Occipital lobe (tissue), 2 donors: ENCODE measurements around the gene SCML1. TPM values are rescaled to one million over a fixed set of nuclear protein-coding genes. Genes with fewer than 3 reads are reported as not detected.

ENCODE experiments used
- DNase-seq: peaks from one replicate; lab custom pipeline; 2025; lab: John Stamatoyannopoulos, UW
- total RNA-seq: library from RNA; depleted of rRNA; stranded (reverse); fragments of >200 nt; gene quantifications from one replicate; pipeline ENCODE4 v1.2.3, GENCODE V29; 2014

The SCML1 gene, protein sequence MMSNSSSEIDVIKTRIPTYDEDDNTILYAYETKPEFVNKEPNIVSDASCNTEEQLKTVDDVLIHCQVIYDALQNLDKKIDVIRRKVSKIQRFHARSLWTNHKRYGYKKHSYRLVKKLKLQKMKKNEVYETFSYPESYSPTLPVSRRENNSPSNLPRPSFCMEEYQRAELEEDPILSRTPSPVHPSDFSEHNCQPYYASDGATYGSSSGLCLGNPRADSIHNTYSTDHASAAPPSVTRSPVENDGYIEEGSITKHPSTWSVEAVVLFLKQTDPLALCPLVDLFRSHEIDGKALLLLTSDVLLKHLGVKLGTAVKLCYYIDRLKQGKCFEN
- 5.6 TPM for total RNA-seq

DNA sequence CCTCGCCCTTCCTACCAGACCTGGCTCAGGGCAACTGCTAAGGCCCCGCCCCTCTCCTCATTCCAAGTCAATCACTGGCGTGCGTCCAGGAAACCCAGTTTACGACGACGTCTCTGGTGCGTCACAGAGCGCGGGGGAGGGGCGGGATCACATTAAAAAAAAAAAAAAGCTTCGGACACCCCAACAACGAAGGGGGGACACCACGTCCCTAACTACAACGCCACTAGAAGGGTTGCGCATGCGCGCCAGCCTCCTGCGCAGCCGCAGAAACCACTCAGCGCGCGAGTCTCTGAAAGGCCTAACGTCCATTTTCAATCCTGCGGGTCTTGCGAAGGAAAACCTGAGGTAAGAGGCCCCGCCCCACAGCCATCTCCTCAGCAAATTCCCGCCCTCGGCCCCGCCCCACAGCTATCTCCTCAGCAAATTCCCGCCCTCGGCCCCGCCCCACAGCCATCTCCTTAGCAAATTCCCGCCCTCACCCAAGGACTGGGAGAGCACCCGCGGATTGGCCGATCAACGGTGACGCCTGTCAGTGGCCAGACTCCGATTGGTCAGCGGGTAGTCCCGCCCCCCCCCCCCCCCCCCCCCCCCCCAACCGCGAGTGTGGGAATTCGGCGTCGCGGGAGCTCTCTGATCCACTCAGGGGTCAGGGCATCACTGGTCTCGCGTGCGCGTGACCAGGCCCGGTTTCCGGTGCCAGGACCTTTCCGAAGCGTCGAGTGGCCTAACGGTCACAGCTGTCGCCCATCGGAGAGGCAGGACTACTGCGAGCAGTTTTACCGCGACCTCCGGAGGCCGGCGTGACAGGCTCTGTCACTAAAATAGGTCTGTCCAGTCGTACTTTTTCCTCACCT lies at the start of gene SCML1:
Gene SCML1, plus strand, starts transcription at position 638 of the 854 bp plus-strand sequence. CDS start 6,694 bp downstream, outside the sequence.
- peak; percentile 92 for DNase-seq

DNA sequence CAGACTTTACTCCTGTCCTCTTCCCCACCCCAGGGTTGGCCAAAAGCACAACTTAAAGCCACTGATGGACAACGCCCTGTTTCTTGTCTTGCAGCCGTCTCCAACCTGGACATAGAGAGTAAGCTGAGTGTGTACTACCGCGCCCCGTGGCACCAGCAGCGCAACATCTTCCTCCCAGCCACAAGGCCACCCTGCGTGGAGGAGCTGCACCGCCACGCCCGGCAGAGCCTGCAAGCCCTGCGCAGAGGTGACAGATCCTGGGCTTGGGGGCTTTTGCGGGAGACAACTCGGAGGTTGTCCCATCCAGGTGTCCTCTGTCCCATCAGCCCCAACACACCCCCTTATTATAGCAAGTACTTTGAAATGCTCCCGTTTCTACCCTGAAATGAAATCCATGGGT lies 49.6 kb upstream of the SCML1 start:
- no peak for DNase-seq

DNA sequence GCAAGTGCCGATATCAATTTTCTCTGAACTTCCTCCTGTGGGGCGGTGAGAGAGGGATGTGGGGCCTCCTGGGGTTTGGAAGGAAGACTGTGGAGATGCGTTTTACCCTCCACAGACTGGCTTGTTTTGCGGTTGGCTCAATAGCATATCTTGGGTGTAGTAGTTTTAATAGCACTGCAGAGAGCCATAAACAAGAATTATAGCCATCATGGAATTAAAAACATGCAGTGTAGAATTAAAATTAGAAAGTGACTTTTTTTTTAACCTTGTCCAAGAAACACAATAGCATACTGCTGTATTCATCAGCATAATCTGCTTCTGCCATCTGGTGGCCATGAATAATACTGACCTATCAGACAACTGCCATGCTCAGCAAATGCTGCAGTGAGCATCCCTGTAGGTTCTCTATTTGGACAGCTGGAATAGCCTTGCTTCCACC lies 47.3 kb upstream of the SCML1 start:
- peak; percentile 2 for DNase-seq

DNA sequence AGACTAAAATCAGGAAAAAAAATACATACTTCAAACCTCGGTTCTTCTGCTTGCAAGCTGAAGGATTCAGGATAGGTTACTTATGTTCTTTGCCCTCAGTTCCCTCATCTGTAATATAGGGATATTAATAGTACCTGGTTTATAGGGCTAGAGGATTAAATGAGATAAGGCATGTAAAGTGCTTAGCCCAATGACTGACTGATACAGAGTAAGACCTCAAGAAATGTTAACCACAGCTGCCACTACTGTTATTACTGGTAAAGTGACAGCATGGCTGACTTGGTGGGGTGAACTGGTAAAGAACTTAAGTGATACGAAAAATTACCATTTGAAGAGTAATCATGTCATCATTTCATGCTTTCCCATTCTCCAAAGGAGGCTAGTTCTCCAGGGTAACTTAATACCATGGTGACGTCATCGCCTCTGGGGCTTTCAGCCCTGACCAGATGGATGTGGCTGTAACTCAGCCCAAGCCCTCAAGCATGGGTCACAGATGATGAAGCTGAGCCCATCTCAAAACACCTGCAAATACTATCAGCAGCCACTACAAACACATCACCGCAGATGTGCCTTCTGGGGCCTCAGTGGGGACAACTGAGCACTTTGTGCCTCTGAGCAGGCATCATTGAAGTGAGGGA lies 44.5 kb upstream of the SCML1 start:
- no peak for DNase-seq

DNA sequence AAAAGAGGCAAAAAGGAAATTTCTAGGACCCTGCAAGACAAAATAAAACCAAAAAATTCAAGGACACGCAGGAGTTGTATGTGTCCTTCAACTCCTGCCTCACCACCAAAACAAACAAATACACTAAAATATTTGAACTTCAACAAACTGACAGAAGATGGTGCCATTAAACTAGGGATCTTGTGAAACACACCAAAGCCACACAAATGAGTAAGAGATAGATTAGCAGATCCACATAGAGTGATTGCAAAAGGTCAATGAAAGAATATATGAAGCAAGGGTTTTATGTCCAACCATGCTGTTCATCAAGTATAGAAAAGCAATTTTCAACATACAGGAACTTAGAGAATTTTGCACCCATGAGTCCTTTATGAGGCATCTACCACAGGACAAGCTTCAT lies 40.1 kb upstream of the SCML1 start:
- DNase-seq: no peak

GRCh38 chrX:17700976-17701375 lies 36.3 kb upstream of the SCML1 start:
- no peak for DNase-seq

GRCh38 chrX:17703201-17703600 lies 34.1 kb upstream of the SCML1 start:
- no peak for DNase-seq

GRCh38 chrX:17705211-17705610 lies 32.1 kb upstream of the SCML1 start:
- no peak for DNase-seq

DNA sequence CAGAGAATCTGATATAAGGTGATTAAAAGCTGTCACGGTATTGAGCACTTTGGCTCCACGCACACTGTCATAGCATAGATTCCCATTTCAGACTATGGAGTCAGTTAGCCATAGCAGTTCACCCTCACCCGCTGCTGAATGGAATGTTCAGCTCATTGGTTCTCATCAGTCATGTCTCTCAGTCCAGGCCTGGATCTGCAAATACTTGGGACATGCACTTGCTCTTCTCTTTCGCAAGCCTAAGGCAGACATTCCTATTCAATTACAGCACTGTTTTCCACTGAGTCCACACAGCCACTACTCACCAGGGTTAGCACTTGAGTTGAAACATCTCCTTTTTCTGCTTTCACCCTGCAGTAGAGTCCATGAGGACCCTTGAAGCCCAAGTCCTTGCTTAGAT lies 30.6 kb upstream of the SCML1 start:
- DNase-seq: no peak

DNA sequence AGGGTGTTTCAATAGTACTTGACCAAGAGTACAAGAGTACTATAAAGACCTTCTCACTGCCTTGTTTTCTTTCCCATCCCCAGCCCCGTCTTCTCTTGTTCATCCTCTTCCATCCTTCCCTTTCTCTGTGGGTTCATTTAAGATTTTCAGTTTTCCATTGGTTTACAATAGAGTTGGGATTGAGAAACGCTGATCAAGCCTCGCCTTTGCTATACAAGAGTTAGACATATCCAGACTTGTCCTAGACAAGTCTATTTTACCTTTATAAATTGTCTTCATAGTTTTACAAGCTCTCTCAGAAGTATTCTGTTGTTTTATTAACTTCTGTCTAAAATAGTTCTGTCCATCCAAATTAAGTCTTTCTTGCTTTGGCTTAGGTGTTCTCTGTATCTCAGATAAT lies 29.6 kb upstream of the SCML1 start:
- DNase-seq: no peak

DNA sequence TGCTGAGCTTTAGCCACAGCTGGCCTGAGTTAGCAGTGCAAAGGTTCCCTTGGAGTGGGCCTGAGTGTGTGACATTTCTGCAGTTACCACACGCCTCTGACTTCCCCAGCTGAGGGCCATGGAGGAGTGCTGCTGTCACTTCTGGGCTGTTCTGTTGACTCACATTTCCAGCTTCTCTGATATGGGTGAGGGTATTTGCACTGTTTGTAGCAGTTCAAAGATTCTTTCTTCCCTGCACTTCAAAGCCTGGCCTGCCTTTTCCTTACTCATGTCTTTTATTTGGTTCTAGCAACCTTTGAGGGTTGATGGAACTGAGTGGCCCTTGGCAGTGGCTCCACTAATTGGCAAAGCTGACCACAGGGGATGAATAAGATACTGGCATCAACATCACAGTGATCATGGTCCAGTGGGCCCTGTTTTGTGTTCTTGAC lies 26.4 kb upstream of the SCML1 start:
- no peak for DNase-seq

- DNase-seq: no peak
Observed at GRCh38 chrX:17713288-17713687, 24.0 kb upstream of the SCML1 start.

GRCh38 chrX:17718649-17719165 lies 18.6 kb upstream of the SCML1 start:
- no peak for DNase-seq

GRCh38 chrX:17719711-17720110 lies 17.6 kb upstream of the SCML1 start:
- DNase-seq: no peak

DNA sequence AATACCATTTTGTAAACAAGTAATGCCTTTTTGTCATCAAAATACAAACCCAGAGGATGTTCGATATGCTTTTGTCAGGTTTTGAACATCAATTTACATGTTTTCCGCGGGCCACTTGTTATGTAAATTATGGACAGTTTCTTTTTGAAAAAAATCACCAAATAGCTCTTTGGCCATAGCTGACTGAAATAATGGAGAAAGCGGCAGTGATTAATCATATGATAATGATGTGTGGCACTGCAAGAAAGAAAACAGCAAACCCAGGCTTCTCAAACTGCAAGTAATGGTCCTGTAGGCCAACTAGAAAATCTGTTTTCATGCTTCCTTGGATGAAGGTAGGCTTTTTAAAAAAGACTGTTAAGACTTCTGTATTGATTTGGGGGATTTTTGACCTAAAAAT lies 15.6 kb upstream of the SCML1 start:
- DNase-seq: no peak

DNA sequence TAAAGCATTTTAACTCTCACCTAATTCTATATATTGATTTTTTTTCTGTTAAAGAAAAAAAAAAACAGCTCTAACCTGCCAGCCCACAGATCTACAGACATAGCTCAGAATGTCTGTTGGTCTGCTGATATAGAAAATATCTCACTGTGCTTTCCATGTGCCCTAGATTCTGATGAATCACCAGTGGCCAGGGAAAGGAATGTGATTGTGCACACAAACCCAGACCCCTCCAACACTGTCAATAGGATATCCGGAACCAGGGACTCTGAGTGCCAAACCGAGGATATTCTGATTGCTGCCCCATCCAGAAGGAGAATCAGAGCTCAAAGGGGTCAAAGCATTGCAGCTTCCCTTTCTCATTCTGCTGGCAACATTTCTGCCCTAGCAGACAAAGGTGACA lies 12.1 kb upstream of the SCML1 start:
- DNase-seq: no peak

DNA sequence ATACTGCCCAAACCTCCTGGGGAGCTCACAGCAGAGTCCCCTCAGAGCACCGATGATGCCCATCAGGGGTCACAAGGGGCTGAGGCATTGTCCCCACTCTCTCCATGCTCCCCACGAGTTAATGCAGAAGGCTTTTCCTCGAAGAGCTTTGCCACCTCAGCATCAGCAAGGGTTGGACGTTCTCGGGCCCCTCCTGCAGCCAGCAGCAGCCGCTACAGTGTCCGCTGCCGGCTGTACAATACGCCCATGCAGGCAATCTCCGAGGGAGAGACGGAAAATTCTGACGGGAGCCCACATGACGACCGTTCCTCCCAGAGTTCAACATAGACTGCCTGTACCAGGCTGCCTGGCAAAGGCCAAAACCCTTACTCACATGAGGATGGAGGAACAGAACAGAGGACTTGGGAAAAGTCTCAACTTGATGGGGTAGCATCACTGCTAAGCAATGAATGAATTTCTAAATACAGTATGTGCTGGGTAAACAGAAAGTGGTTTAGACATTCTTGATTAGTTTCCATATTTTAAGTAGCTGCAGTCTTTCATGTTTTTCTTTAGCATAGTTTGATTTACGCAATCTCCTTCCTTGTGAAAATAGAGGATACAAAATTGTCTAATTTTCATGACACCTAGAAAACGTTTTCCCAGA lies 5.0 kb upstream of the SCML1 start:
- no peak for DNase-seq

- no peak for DNase-seq
Observed at GRCh38 chrX:17735406-17735805, 1.9 kb upstream of the SCML1 start.

DNA sequence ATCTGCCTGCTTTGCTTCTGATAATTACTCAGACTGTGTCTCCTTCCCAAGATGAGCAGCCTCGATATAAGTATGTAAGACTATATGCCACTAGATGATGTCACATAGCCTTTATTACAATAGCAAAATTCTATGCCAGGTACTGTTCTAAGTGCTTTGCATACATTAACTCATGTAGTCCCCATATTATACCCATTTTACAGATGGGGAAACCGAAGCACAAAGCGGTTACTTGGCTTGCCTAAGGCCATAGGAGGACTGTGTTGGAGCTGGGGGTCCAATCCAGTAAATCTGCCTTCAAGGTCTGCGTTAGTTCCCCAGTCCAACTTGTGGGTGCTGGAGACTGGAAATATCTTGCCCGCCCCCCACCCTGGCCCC lies 826 bp upstream of the SCML1 start:
- DNase-seq: no peak

- DNase-seq: no peak
Observed at GRCh38 chrX:17737710-17737985, 355 bp downstream of the SCML1 start.

GRCh38 chrX:17737986-17738713 lies 857 bp downstream of the SCML1 start:
- peak; percentile 4 for DNase-seq
